Natural killer cell (primary cell): ENCODE measurements around the gene NF1. TPM values are rescaled to one million over a fixed set of nuclear protein-coding genes. Genes with fewer than 3 reads are reported as not detected.

Experiments used
- ATAC-seq, 3 donors: fragments of 150-1000 bp in 2 of 3; fragments of 200-7000 bp in 1 of 3; cut with Tn5 transposase; 1 replicate in 1 of 3; 2 replicates in 2 of 3; pipeline ENCODE4 v1.10.0; 2021; ENCODE audit warnings: mild to moderate bottlenecking in 2 of 3, moderate library complexity in 2 of 3
- DNase-seq, 2 donors: peaks; one replicate each; pipeline versions ENCODE4 v3.0.0 to v3.0.0-alpha.2; 2013 to 2021; ENCODE audit warnings: mixed read lengths in 1 of 2
- H3K27ac ChIP-seq: one replicate; pipeline ENCODE4 v1.5.1; 2013; ENCODE audit warnings: mild to moderate bottlenecking, low read length
- H3K27me3 ChIP-seq: one replicate; pipeline ENCODE4 v1.6.1; 2013; ENCODE audit warnings: low read length; ENCODE audit not compliant: control insufficient read depth, insufficient read depth
- H3K36me3 ChIP-seq: one replicate; pipeline ENCODE4 v1.6.1; 2013; ENCODE audit warnings: low read length; ENCODE audit not compliant: control insufficient read depth, insufficient read depth
- H3K4me1 ChIP-seq: one replicate; pipeline ENCODE4 v1.6.1; 2013; ENCODE audit warnings: low read length; ENCODE audit not compliant: control insufficient read depth, insufficient read depth
- H3K4me3 ChIP-seq: one replicate; pipeline ENCODE4 v1.5.1; 2013; ENCODE audit warnings: low read length
- H3K9me3 ChIP-seq: one replicate; pipeline ENCODE4 v1.6.1; 2013; ENCODE audit warnings: low read length; ENCODE audit not compliant: control insufficient read depth, insufficient read depth
- H3K27ac Mint-ChIP-seq, 2 donors: one replicate each; pipeline ENCODE4 v1.8.0; 2022; ENCODE audit warnings: mild to moderate bottlenecking in 2 of 2, mixed read lengths in 2 of 2, moderate library complexity in 1 of 2
- H3K27me3 Mint-ChIP-seq, 2 donors: one replicate each; pipeline ENCODE4 v1.8.0; 2022; ENCODE audit warnings: low read depth in 2 of 2, mixed read lengths in 2 of 2
- H3K36me3 Mint-ChIP-seq: one replicate; pipeline ENCODE4 v1.8.0; 2022; ENCODE audit warnings: mixed read lengths
- H3K4me1 Mint-ChIP-seq, 2 donors: one replicate each; pipeline ENCODE4 v1.8.0; 2022; ENCODE audit warnings: mixed read lengths in 2 of 2
- H3K4me3 Mint-ChIP-seq: one replicate; pipeline ENCODE4 v1.8.0; 2022; ENCODE audit warnings: mild to moderate bottlenecking, moderate library complexity, mixed read lengths
- H3K9me3 Mint-ChIP-seq, 2 donors: one replicate each; pipeline ENCODE4 v1.8.0; 2022; ENCODE audit warnings: mixed read lengths in 2 of 2
- CTCF ChIP-seq: fragments of 200-600 bp; IDR thresholded peaks from one replicate; pipeline ENCODE4 v1.8.0; 2022; ENCODE audit warnings: antibody characterized with exemption
- WGBS: methylation state at CpG from one replicate; pipeline ENCODE4 v1.1.7; 2013; ENCODE audit warnings: missing lambda C conversion rate; ENCODE audit not compliant: insufficient coverage; 5-methylcytosine and 5-hydroxymethylcytosine counted together
- intact Hi-C: fragments of 100-400 bp; cut with micrococcal nuclease; formaldehyde crosslinking; loops from one replicate; pipeline ENCODE4 v1.14.2; 2022
- total RNA-seq, 4 donors: library from RNA; stranded (reverse); fragments of 120-200 nt in 1 of 4; gene quantifications; one replicate each; pipeline versions ENCODE4 v1.2.3 to v1.2.4, GENCODE V29; 2013 to 2022

The NF1 gene
- total RNA-seq, 3 donors from 2014 or later (not counting 1 experiment from before 2014, with no cell fraction given), result 30.3 to 40.7 (median 38.8) TPM

- Histone ChIP-seq H3K36me3 (no peaks in the 10 kb centered on the region), H3K4me3 (no peak overlapping the region), H3K27me3 (no peaks in the 10 kb centered on the region), H3K9me3 (no peaks in the 10 kb centered on the region), H3K4me1 (no peaks in the 10 kb centered on the region), H3K27ac (no peak overlapping the region)
- Mint-ChIP-seq H3K36me3 (no peaks in the 10 kb centered on the region), H3K4me3 (no peak overlapping the region), H3K27me3 (no peaks in the 10 kb centered on the region), H3K9me3 (no peaks in the 10 kb centered on the region), H3K27ac (no peak overlapping the region), H3K4me1 (no peaks in the 10 kb centered on the region)
- no peak for ATAC-seq
- no peak for TF ChIP-seq CTCF
- intact Hi-C loops, result loop anchor here (2.0 kb wide), 1 partner anchor 97 kb away; the partner anchor contains the start of gene RNF135
- no peak for DNase-seq
- 100% methylated on average over 1 of the region's 2 CpGs for WGBS
Observed at GRCh38 chr17:31067691-31068184, 27.0 kb upstream of the NF1 start.

GRCh38 chr17:31068291-31068690 is 26.5 kb upstream of the NF1 start:
- no peak overlapping the region for H3K4me3 Mint-ChIP-seq
- no peaks in the 10 kb centered on the region for H3K4me1 ChIP-seq
- no peaks in the 10 kb centered on the region for H3K36me3 ChIP-seq
- no peak overlapping the region for H3K4me3 ChIP-seq
- no peaks in the 10 kb centered on the region for H3K27me3 ChIP-seq
- DNase-seq (peak; percentile 27 to 61), ATAC-seq (peak; percentile 69 to 89 (median 83))
- intact Hi-C loops, result loop anchor here (2.0 kb wide), 1 partner anchor 97 kb away; the partner anchor contains the start of gene RNF135
- peak; percentile 54 for TF ChIP-seq CTCF
- no peak overlapping the region for H3K27ac ChIP-seq
- H3K27me3 Mint-ChIP-seq, result no peaks in the 10 kb centered on the region
- 58% methylated on average over 4 of the region's 4 CpGs for WGBS
- H3K9me3 Mint-ChIP-seq, result no peaks in the 10 kb centered on the region
- H3K27ac Mint-ChIP-seq, result no peak overlapping the region
- H3K36me3 Mint-ChIP-seq, result no peaks in the 10 kb centered on the region
- H3K4me1 Mint-ChIP-seq, result no peaks in the 10 kb centered on the region
- no peaks in the 10 kb centered on the region for H3K9me3 ChIP-seq

- H3K36me3 Mint-ChIP-seq, result no peaks in the 10 kb centered on the region
- H3K27ac ChIP-seq, result no peak overlapping the region
- no peaks in the 10 kb centered on the region for H3K9me3 Mint-ChIP-seq
- H3K4me1 ChIP-seq, result no peaks in the 10 kb centered on the region
- H3K27ac Mint-ChIP-seq, result no peak overlapping the region
- H3K4me3 Mint-ChIP-seq, result no peak overlapping the region
- no peak overlapping the region for H3K4me3 ChIP-seq
- no peaks in the 10 kb centered on the region for H3K4me1 Mint-ChIP-seq
- intact Hi-C loops, result no loop called here
- no peaks in the 10 kb centered on the region for H3K27me3 Mint-ChIP-seq
- H3K27me3 ChIP-seq, result no peaks in the 10 kb centered on the region
- DNase-seq (no peak), ATAC-seq (no peak)
- no peaks in the 10 kb centered on the region for H3K36me3 ChIP-seq
- no peaks in the 10 kb centered on the region for H3K9me3 ChIP-seq
- TF ChIP-seq CTCF, result no peak
Observed at GRCh38 chr17:31072186-31072585, 22.6 kb upstream of the NF1 start.

- Histone ChIP-seq H3K27me3 (no peaks in the 10 kb centered on the region), H3K4me1 (no peaks in the 10 kb centered on the region), H3K27ac (no peak overlapping the region), H3K4me3 (no peak overlapping the region), H3K9me3 (no peaks in the 10 kb centered on the region), H3K36me3 (no peaks in the 10 kb centered on the region)
- ATAC-seq, result no peak
- H3K36me3 Mint-ChIP-seq, result no peaks in the 10 kb centered on the region
- intact Hi-C loops, result no loop called here
- no peak overlapping the region for H3K27ac Mint-ChIP-seq
- no peak for TF ChIP-seq CTCF
- no peaks in the 10 kb centered on the region for H3K9me3 Mint-ChIP-seq
- DNase-seq, result no peak
- H3K4me3 Mint-ChIP-seq, result no peak overlapping the region
- H3K27me3 Mint-ChIP-seq, result no peaks in the 10 kb centered on the region
- WGBS, result 69% methylated on average over 4 of the region's 4 CpGs
- no peaks in the 10 kb centered on the region for H3K4me1 Mint-ChIP-seq
Observed at GRCh38 chr17:31073411-31073810, 21.4 kb upstream of the NF1 start.
